Measurements from ENCODE around the gene SCAF8. TPM values are rescaled to one million over a fixed set of nuclear protein-coding genes. Genes with fewer than 3 reads are reported as not detected.

Gene SCAF8
- total and polyA plus RNA-seq, 2 of the 4 experiments (the other 2 are of a cell fraction) = 16.1 to 23.5 TPM

DNA sequence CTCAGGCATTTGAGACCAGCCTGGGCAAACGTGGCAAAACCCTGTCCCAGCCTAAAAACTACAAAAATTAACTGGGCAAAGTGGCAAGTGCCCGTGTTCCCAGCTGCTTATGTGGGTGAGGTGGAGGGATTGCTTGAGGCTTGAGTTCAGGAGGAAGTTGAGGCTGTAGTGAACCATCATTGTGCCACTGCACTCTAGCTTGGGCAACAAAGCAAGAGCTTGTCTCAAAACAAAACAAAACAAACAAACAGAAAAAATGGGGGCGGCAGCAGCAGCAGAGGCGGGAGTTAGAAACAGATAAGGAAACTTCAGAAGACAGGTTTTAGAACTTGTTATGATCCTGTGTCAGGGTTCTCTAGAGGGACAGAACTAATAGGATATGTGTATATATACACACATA lies 49.0 kb downstream of the SCAF8 start:
- ChIA-PET POLR2A (ENCODE audit: unreplicated experiment) (no interaction called here), CTCF (interaction anchor here (1.3 kb wide), 1 partner anchor 13 kb away, joined by 3 read pairs; no protein-coding TSS in a partner anchor)
- dilution Hi-C loops (cut with HindIII; ENCODE audit: low sequenced_read_pairs, unreplicated experiment) = no loop called here

More for the DNA sequence above, 49.0 kb downstream of the SCAF8 start:
- ATAC-seq (ENCODE audit: low read depth) (no peak), DNase-seq (no peak)
- no peak overlapping the region for H3K23ac ChIP-seq (ENCODE audit: low read depth, low read length)
- no peak overlapping the region for H3K9ac ChIP-seq (ENCODE audit: low read depth, low read length)
- no peak overlapping the region for H3K18ac ChIP-seq (ENCODE audit: low read depth, low read length)
- no peak overlapping the region for H2AFZ ChIP-seq (replicated peaks; ENCODE audit: low read length, poor library complexity)
- no peaks in the 10 kb centered on the region for H3K9me3 ChIP-seq (ENCODE audit: control insufficient read depth, insufficient read depth, low read length)
- H3K36me3 ChIP-seq (ENCODE audit: control insufficient read depth, insufficient read depth, low read length) = peaks cover 7% of the 10 kb centered on the region
- H3K14ac ChIP-seq (replicated peaks; ENCODE audit: low read depth, low read length) = no peak overlapping the region
- no CpG with 5 or more reads among the region's 4 CpGs for WGBS, 2 experiments (ENCODE audit: extremely low coverage in 2 of 2, insufficient read length in 1 of 2)
- H3K56ac ChIP-seq (ENCODE audit: extremely low read depth, insufficient read depth, low read length) = no peak overlapping the region
- H2AK9ac ChIP-seq (replicated peaks; ENCODE audit: low read depth, low read length, poor library complexity) = no peak overlapping the region
- H2BK20ac ChIP-seq (ENCODE audit: low read depth, low read length) = no peak overlapping the region
- no peak overlapping the region for H3K27ac ChIP-seq (ENCODE audit: insufficient read depth, low read length)
- H2AK5ac ChIP-seq (ENCODE audit: low read depth, low read length) = no peak overlapping the region
- peaks cover 38% of the 10 kb centered on the region; the same call in 1 of the 2 replicates for H4K20me1 ChIP-seq (ENCODE audit: insufficient read depth, low read length)
- peaks cover 4% of the 10 kb centered on the region; the same call in 1 of the 2 replicates for H3K9me1 ChIP-seq (ENCODE audit: insufficient read depth, low read length)
- no peak overlapping the region for H3K4ac ChIP-seq (ENCODE audit: low read depth, low read length)
- intact Hi-C loops (cut with micrococcal nuclease) (no loop called here), in situ Hi-C loops (cut with MboI; ENCODE audit: low sequenced_read_pairs) (no loop called here)
- no peak overlapping the region for H2BK15ac ChIP-seq (ENCODE audit: low read depth, low read length)
- no peak overlapping the region for H4K5ac ChIP-seq (ENCODE audit: low read depth, low read length)
- no TSS peak for BruUV-seq (replicated peaks)
- H3K79me1 ChIP-seq (ENCODE audit: low read depth in 1 of 2, low read length in 2 of 2) = peaks cover 32 to 74% of the 10 kb centered on the region in 2 experiments
- no peaks in the 10 kb centered on the region for H3K4me1 ChIP-seq (ENCODE audit: control insufficient read depth, insufficient read depth, low read length)
- no peaks in the 10 kb centered on the region for H3K27me3 ChIP-seq (ENCODE audit: control insufficient read depth, insufficient read depth, low read length)
- TF ChIP-seq MXI1 (IDR thresholded peaks at IDR 0.05; ENCODE audit: borderline replicate concordance, low read depth, low read length) = no peak
- TF ChIP-seq, protein P1, sequence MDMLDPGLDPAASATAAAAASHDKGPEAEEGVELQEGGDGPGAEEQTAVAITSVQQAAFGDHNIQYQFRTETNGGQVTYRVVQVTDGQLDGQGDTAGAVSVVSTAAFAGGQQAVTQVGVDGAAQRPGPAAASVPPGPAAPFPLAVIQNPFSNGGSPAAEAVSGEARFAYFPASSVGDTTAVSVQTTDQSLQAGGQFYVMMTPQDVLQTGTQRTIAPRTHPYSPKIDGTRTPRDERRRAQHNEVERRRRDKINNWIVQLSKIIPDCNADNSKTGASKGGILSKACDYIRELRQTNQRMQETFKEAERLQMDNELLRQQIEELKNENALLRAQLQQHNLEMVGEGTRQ (IDR thresholded peaks at IDR 0.05; ENCODE audit: low read depth, low read length) = no peak
- no peak for TF ChIP-seq SMC3 (IDR thresholded peaks at IDR 0.05; ENCODE audit: low read depth, low read length)
- no peak for TF ChIP-seq RAD21 (IDR thresholded peaks at IDR 0.05; ENCODE audit: low read length)
- no peak for TF ChIP-seq CEBPB (IDR thresholded peaks at IDR 0.05; ENCODE audit: low read depth, low read length)
- TF ChIP-seq, protein P2, sequence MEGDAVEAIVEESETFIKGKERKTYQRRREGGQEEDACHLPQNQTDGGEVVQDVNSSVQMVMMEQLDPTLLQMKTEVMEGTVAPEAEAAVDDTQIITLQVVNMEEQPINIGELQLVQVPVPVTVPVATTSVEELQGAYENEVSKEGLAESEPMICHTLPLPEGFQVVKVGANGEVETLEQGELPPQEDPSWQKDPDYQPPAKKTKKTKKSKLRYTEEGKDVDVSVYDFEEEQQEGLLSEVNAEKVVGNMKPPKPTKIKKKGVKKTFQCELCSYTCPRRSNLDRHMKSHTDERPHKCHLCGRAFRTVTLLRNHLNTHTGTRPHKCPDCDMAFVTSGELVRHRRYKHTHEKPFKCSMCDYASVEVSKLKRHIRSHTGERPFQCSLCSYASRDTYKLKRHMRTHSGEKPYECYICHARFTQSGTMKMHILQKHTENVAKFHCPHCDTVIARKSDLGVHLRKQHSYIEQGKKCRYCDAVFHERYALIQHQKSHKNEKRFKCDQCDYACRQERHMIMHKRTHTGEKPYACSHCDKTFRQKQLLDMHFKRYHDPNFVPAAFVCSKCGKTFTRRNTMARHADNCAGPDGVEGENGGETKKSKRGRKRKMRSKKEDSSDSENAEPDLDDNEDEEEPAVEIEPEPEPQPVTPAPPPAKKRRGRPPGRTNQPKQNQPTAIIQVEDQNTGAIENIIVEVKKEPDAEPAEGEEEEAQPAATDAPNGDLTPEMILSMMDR (conservative IDR thresholded peaks at IDR 0.05; ENCODE audit: low read depth, low read length) = no peak
- H2BK120ac ChIP-seq (ENCODE audit: low read depth, low read length) = no peak overlapping the region
- H3K4me3 ChIP-seq (ENCODE audit: insufficient read depth, low read depth, low read length) = no peak overlapping the region
- H3K4me2 ChIP-seq (ENCODE audit: low read depth, low read length) = no peak overlapping the region
- H4K91ac ChIP-seq (ENCODE audit: insufficient read depth, low read depth, low read length) = no peak overlapping the region
- H2BK5ac ChIP-seq (ENCODE audit: low read depth, low read length, poor library complexity, severe bottlenecking) = no peak overlapping the region
- H4K8ac ChIP-seq (ENCODE audit: low read depth in 2 of 2, low read length in 2 of 2) = no peak overlapping the region
